CD8-positive, alpha-beta memory T cell (primary cell): ENCODE data around the gene CNTN1. TPM values are rescaled to one million over a fixed set of nuclear protein-coding genes. Genes with fewer than 3 reads are reported as not detected.

Source experiments
- CTCF ChIA-PET: fragments of 350-600 bp; sonication (Branson Sonifier 250); formaldehyde crosslinking; loops from one replicate; lab custom pipeline; 2021; ENCODE audit warnings: antibody characterized with exemption; lab: Charles Lee
- POLR2A ChIA-PET: fragments of 350-600 bp; sonication (Branson Sonifier 250); formaldehyde crosslinking; loops from one replicate; lab custom pipeline; 2021; ENCODE audit warnings: antibody characterized with exemption; lab: Charles Lee
- DNase-seq, 5 donors: peaks; one replicate each; pipeline versions ENCODE4 v3.0.0 to v3.0.0-alpha.2; 2020 to 2022; ENCODE audit warnings: mixed read lengths in 1 of 5
- H3K27ac ChIP-seq: one replicate; pipeline ENCODE4 v1.7.0; 2013; ENCODE audit warnings: low read depth, mild to moderate bottlenecking, low read length, moderate library complexity
- H3K27me3 ChIP-seq: 2 replicates; pipeline ENCODE4 v1.7.0; 2013; ENCODE audit warnings: low read length, mild to moderate bottlenecking; ENCODE audit not compliant: insufficient read depth, poor library complexity, severe bottlenecking
- H3K36me3 ChIP-seq: 2 replicates; pipeline ENCODE4 v1.7.0; 2013; ENCODE audit warnings: mild to moderate bottlenecking, low read length, moderate library complexity; ENCODE audit not compliant: insufficient read depth
- H3K4me1 ChIP-seq: 2 replicates; pipeline ENCODE4 v1.7.0; 2013; ENCODE audit warnings: mild to moderate bottlenecking, low read length, moderate library complexity; ENCODE audit not compliant: insufficient read depth
- H3K4me3 ChIP-seq: 2 replicates; pipeline ENCODE4 v1.7.0; 2013; ENCODE audit warnings: mild to moderate bottlenecking, low read length
- H3K9me3 ChIP-seq: 2 replicates; pipeline ENCODE4 v1.7.0; 2013; ENCODE audit warnings: mild to moderate bottlenecking, low read length
- H3K27ac Mint-ChIP-seq, 8 donors: one replicate each; pipeline ENCODE4 v1.8.0; 2020 to 2021; ENCODE audit warnings: mixed read lengths in 8 of 8, mild to moderate bottlenecking in 6 of 8, inconsistent platforms in 3 of 8, moderate library complexity in 3 of 8
- H3K27me3 Mint-ChIP-seq, 2 donors: one replicate each; pipeline ENCODE4 v1.8.0; 2020 to 2021; ENCODE audit warnings: mixed read lengths in 2 of 2, mild to moderate bottlenecking in 1 of 2, moderate library complexity in 1 of 2
- H3K36me3 Mint-ChIP-seq, 3 donors: one replicate each; pipeline ENCODE4 v1.8.0; 2020 to 2021; ENCODE audit warnings: mixed read lengths in 3 of 3, inconsistent platforms in 1 of 3, mild to moderate bottlenecking in 1 of 3
- H3K4me1 Mint-ChIP-seq, 3 donors: one replicate each; pipeline ENCODE4 v1.8.0; 2020 to 2021; ENCODE audit warnings: mixed read lengths in 3 of 3, inconsistent platforms in 1 of 3, mild to moderate bottlenecking in 1 of 3
- H3K4me3 Mint-ChIP-seq, 7 donors: one replicate each; pipeline ENCODE4 v1.8.0; 2020 to 2021; ENCODE audit warnings: mixed read lengths in 7 of 7, mild to moderate bottlenecking in 6 of 7, moderate library complexity in 4 of 7, inconsistent platforms in 2 of 7
- H3K9me3 Mint-ChIP-seq, 5 donors: one replicate each; pipeline ENCODE4 v1.8.0; 2020 to 2022; ENCODE audit warnings: mixed read lengths in 5 of 5, mild to moderate bottlenecking in 3 of 5, moderate library complexity in 2 of 5, inconsistent platforms in 1 of 5
- polyA plus RNA-seq: library from polyadenylated mRNA; unstranded; fragments of 300-500 nt; fragmentation: Illumina TruSeq; gene quantifications from one replicate; pipeline ENCODE4 v1.2.3, GENCODE V29; 2021
- total RNA-seq, 2 experiments: library from RNA; stranded (reverse); gene quantifications; one replicate each; pipeline ENCODE4 v1.2.3, GENCODE V29; 2021

CNTN1 gene
- total and polyA plus RNA-seq, 3 experiments from 2014 or later, result not detected

GRCh38 chr12:40889329-40889728, 197.1 kb downstream of the CNTN1 start:
- Histone ChIP-seq H3K36me3 (no peaks in the 10 kb centered on the region), H3K9me3 (no peaks in the 10 kb centered on the region), H3K4me3 (no peak overlapping the region), H3K27me3 (no peaks in the 10 kb centered on the region), H3K27ac (no peak overlapping the region), H3K4me1 (no peaks in the 10 kb centered on the region)
- CTCF ChIA-PET, result no interaction called here
- H3K27ac Mint-ChIP-seq, result no peak overlapping the region
- peaks cover 0 to 5% (median 3%) of the 10 kb centered on the region in 5 donors for H3K9me3 Mint-ChIP-seq
- POLR2A ChIA-PET, result no interaction called here
- H3K4me1 Mint-ChIP-seq, result no peaks in the 10 kb centered on the region
- H3K4me3 Mint-ChIP-seq, result no peak overlapping the region
- H3K36me3 Mint-ChIP-seq, result no peaks in the 10 kb centered on the region
- no peaks in the 10 kb centered on the region for H3K27me3 Mint-ChIP-seq
- no peak for DNase-seq

- no peaks in the 10 kb centered on the region for H3K4me1 ChIP-seq
- no peaks in the 10 kb centered on the region for H3K27me3 Mint-ChIP-seq
- no peaks in the 10 kb centered on the region for H3K36me3 Mint-ChIP-seq
- H3K27ac Mint-ChIP-seq, result no peak overlapping the region
- no peaks in the 10 kb centered on the region for H3K4me1 Mint-ChIP-seq
- no peaks in the 10 kb centered on the region for H3K36me3 ChIP-seq
- DNase-seq, result no peak
- H3K9me3 ChIP-seq, result no peaks in the 10 kb centered on the region
- no peaks in the 10 kb centered on the region for H3K27me3 ChIP-seq
- peaks cover 0 to 5% (median 2%) of the 10 kb centered on the region in 5 donors for H3K9me3 Mint-ChIP-seq
- no peak overlapping the region for H3K4me3 Mint-ChIP-seq
- no peak overlapping the region for H3K27ac ChIP-seq
- ChIA-PET POLR2A (no interaction called here), CTCF (no interaction called here)
- no peak overlapping the region for H3K4me3 ChIP-seq
These were observed 200.3 kb downstream of the CNTN1 start for GRCh38 chr12:40892528-40892927.

GRCh38 chr12:40898505-40898904, 206.3 kb downstream of the CNTN1 start:
- no peak overlapping the region for H3K27ac Mint-ChIP-seq
- H3K4me3 Mint-ChIP-seq, result no peak overlapping the region
- H3K27me3 Mint-ChIP-seq, result no peaks in the 10 kb centered on the region
- H3K9me3 Mint-ChIP-seq, result no peaks in the 10 kb centered on the region
- no peak overlapping the region for H3K4me3 ChIP-seq
- DNase-seq, result no peak
- no peaks in the 10 kb centered on the region for H3K9me3 ChIP-seq
- H3K36me3 Mint-ChIP-seq, result no peaks in the 10 kb centered on the region
- no peaks in the 10 kb centered on the region for H3K36me3 ChIP-seq
- no peaks in the 10 kb centered on the region for H3K4me1 ChIP-seq
- no peaks in the 10 kb centered on the region for H3K4me1 Mint-ChIP-seq
- H3K27me3 ChIP-seq, result no peaks in the 10 kb centered on the region
- H3K27ac ChIP-seq, result no peak overlapping the region
- ChIA-PET CTCF (no interaction called here), POLR2A (no interaction called here)

GRCh38 chr12:40903040-40903439, 210.8 kb downstream of the CNTN1 start:
- Histone ChIP-seq H3K4me3 (no peak overlapping the region), H3K4me1 (no peaks in the 10 kb centered on the region), H3K27me3 (no peaks in the 10 kb centered on the region), H3K9me3 (no peaks in the 10 kb centered on the region), H3K27ac (no peak overlapping the region), H3K36me3 (no peaks in the 10 kb centered on the region)
- POLR2A ChIA-PET, result no interaction called here
- H3K27ac Mint-ChIP-seq, result no peak overlapping the region
- no peaks in the 10 kb centered on the region for H3K4me1 Mint-ChIP-seq
- H3K9me3 Mint-ChIP-seq, result peaks cover 0 to 2% (median 0%) of the 10 kb centered on the region in 5 donors
- CTCF ChIA-PET, result no interaction called here
- H3K27me3 Mint-ChIP-seq, result no peaks in the 10 kb centered on the region
- no peak overlapping the region for H3K4me3 Mint-ChIP-seq
- no peak for DNase-seq
- H3K36me3 Mint-ChIP-seq, result no peaks in the 10 kb centered on the region

GRCh38 chr12:40907115-40907527, 214.9 kb downstream of the CNTN1 start:
- H3K4me3 ChIP-seq, result no peak overlapping the region
- DNase-seq, result no peak
- Mint-ChIP-seq H3K4me1 (no peaks in the 10 kb centered on the region), H3K36me3 (no peaks in the 10 kb centered on the region), H3K9me3 (peaks cover 0 to 2% (median 0%) of the 10 kb centered on the region in 5 donors), H3K27me3 (no peaks in the 10 kb centered on the region), H3K27ac (no peak overlapping the region), H3K4me3 (no peak overlapping the region)
- ChIA-PET CTCF (no interaction called here), POLR2A (no interaction called here)
- no peaks in the 10 kb centered on the region for H3K36me3 ChIP-seq
- no peaks in the 10 kb centered on the region for H3K4me1 ChIP-seq
- no peak overlapping the region for H3K27ac ChIP-seq
- no peaks in the 10 kb centered on the region for H3K27me3 ChIP-seq
- H3K9me3 ChIP-seq, result no peaks in the 10 kb centered on the region

- Histone ChIP-seq H3K27ac (no peak overlapping the region), H3K4me3 (no peak overlapping the region), H3K36me3 (no peaks in the 10 kb centered on the region), H3K9me3 (no peaks in the 10 kb centered on the region), H3K4me1 (no peaks in the 10 kb centered on the region), H3K27me3 (no peaks in the 10 kb centered on the region)
- no peak for DNase-seq
- Mint-ChIP-seq H3K4me3 (no peak overlapping the region), H3K27me3 (no peaks in the 10 kb centered on the region), H3K27ac (no peak overlapping the region), H3K4me1 (no peaks in the 10 kb centered on the region), H3K36me3 (no peaks in the 10 kb centered on the region), H3K9me3 (peaks cover 0 to 2% (median 0%) of the 10 kb centered on the region in 5 donors)
- POLR2A ChIA-PET, result no interaction called here
- CTCF ChIA-PET, result no interaction called here
These were observed 219.4 kb downstream of the CNTN1 start for GRCh38 chr12:40911676-40912075.

GRCh38 chr12:40915172-40915571, 222.9 kb downstream of the CNTN1 start:
- H3K27ac ChIP-seq, result no peak overlapping the region
- no peaks in the 10 kb centered on the region for H3K36me3 Mint-ChIP-seq
- H3K4me3 Mint-ChIP-seq, result no peak overlapping the region
- H3K27me3 Mint-ChIP-seq, result no peaks in the 10 kb centered on the region
- no peaks in the 10 kb centered on the region for H3K27me3 ChIP-seq
- H3K4me3 ChIP-seq, result no peak overlapping the region
- no peaks in the 10 kb centered on the region for H3K4me1 ChIP-seq
- no peak for DNase-seq
- no peaks in the 10 kb centered on the region for H3K9me3 Mint-ChIP-seq
- ChIA-PET POLR2A (no interaction called here), CTCF (no interaction called here)
- H3K27ac Mint-ChIP-seq, result no peak overlapping the region
- H3K9me3 ChIP-seq, result no peaks in the 10 kb centered on the region
- H3K36me3 ChIP-seq, result no peaks in the 10 kb centered on the region
- H3K4me1 Mint-ChIP-seq, result no peaks in the 10 kb centered on the region

GRCh38 chr12:40917561-40917960, 225.3 kb downstream of the CNTN1 start:
- H3K9me3 Mint-ChIP-seq, result no peaks in the 10 kb centered on the region
- Histone ChIP-seq H3K4me1 (no peaks in the 10 kb centered on the region), H3K27ac (no peak overlapping the region), H3K4me3 (no peak overlapping the region), H3K9me3 (no peaks in the 10 kb centered on the region), H3K36me3 (no peaks in the 10 kb centered on the region), H3K27me3 (no peaks in the 10 kb centered on the region)
- H3K4me3 Mint-ChIP-seq, result no peak overlapping the region
- DNase-seq, result no peak
- ChIA-PET POLR2A (no interaction called here), CTCF (interaction anchor here (1.2 kb wide), 1 partner anchor 12 kb away, joined by 3 read pairs; no protein-coding TSS in a partner anchor)
- H3K4me1 Mint-ChIP-seq, result no peaks in the 10 kb centered on the region
- H3K27me3 Mint-ChIP-seq, result no peaks in the 10 kb centered on the region
- no peak overlapping the region for H3K27ac Mint-ChIP-seq
- H3K36me3 Mint-ChIP-seq, result no peaks in the 10 kb centered on the region
